Ascending aorta (tissue), 2 donors: ENCODE data around the gene NARF. TPM values are rescaled to one million over a fixed set of nuclear protein-coding genes. Genes with fewer than 3 reads are reported as not detected.
A peak's percentile ranks its signal among the peaks of the same experiment; 100 is the strongest.
"Not testable (repeated sequence)": the region's sequence is repeated elsewhere in the genome, so short reads cannot be mapped to it uniquely, and the experiment has no call there.

ENCODE experiments used
- DNase-seq, 2 donors: peaks; one replicate each; pipeline ENCODE4 v3.0.0-alpha.2; 2019; ENCODE audit warnings: low spot score in 2 of 2
- H3K27ac ChIP-seq, 2 donors: fragments of 200-600 bp; sonication (generic); one replicate each; pipeline ENCODE4 v1.5.1; 2016 to 2017; ENCODE audit warnings: mild to moderate bottlenecking in 1 of 2
- H3K27me3 ChIP-seq: fragments of 200-600 bp; sonication (generic); one replicate; pipeline ENCODE4 v1.5.1; 2017
- H3K36me3 ChIP-seq, 2 donors: fragments of 200-600 bp; sonication (generic); one replicate each; pipeline ENCODE4 v1.5.1; 2016
- H3K4me1 ChIP-seq, 2 donors: fragments of 200-600 bp; sonication (generic); one replicate each; pipeline ENCODE4 v1.5.1; 2016 to 2017; ENCODE audit warnings: mild to moderate bottlenecking in 1 of 2
- H3K4me3 ChIP-seq, 2 donors: fragments of 200-600 bp; sonication (generic); one replicate each; pipeline ENCODE4 v1.5.1; 2016 to 2017; ENCODE audit warnings: mild to moderate bottlenecking in 1 of 2
- H3K9me3 ChIP-seq, 2 donors: fragments of 200-600 bp; sonication (generic); one replicate each; pipeline ENCODE4 v1.5.1; 2016
- CTCF ChIP-seq, 3 experiments: fragments of 200-600 bp in 2 of 3; fragments of 450-650 bp in 1 of 3; sonication (generic) in 2 of 3; IDR thresholded peaks; one replicate each; pipeline ENCODE4 v1.5.1; 2016 to 2019; ENCODE audit warnings: antibody characterized with exemption in 3 of 3, mild to moderate bottlenecking in 1 of 3, moderate library complexity in 1 of 3
- intact Hi-C: fragments of 100-400 bp; cut with DNase I; formaldehyde crosslinking; loops from one replicate; pipeline ENCODE4 v1.15.1; 2023
- total RNA-seq: library from RNA; depleted of rRNA; stranded (reverse); fragments of >200 nt; gene quantifications from one replicate; pipeline ENCODE4 v1.1.0, GENCODE V29; 2016

NARF gene
- total RNA-seq, 1 donor from 2014 or later, result 38.3 TPM

GRCh38 chr17:82505296-82505695 is 46.8 kb downstream of the NARF start:
- intact Hi-C loops, result no loop called here
- no peak overlapping the region for H3K4me3 ChIP-seq
- no peaks in the 10 kb centered on the region for H3K36me3 ChIP-seq
- TF ChIP-seq CTCF (IDR thresholded peaks at IDR 0.05), result no peak
- no peaks in the 10 kb centered on the region for H3K27me3 ChIP-seq
- no peaks in the 10 kb centered on the region for H3K4me1 ChIP-seq
- H3K9me3 ChIP-seq, result no peaks in the 10 kb centered on the region
- H3K27ac ChIP-seq, result no peak overlapping the region
- no peak for DNase-seq

GRCh38 chr17:82506402-82506801 is 47.9 kb downstream of the NARF start:
- H3K9me3 ChIP-seq, H3K36me3 ChIP-seq, H3K4me3 ChIP-seq, intact Hi-C loops, H3K27me3 ChIP-seq, H3K27ac ChIP-seq, DNase-seq, H3K4me1 ChIP-seq: not testable (repeated sequence)

- H3K4me1 ChIP-seq, result no peaks in the 10 kb centered on the region
- H3K4me3 ChIP-seq, result no peak overlapping the region
- no peaks in the 10 kb centered on the region for H3K9me3 ChIP-seq
- H3K27ac ChIP-seq, result no peak overlapping the region
- no peak for DNase-seq
- intact Hi-C loops, result no loop called here
- H3K36me3 ChIP-seq, result no peaks in the 10 kb centered on the region
- H3K27me3 ChIP-seq, result no peaks in the 10 kb centered on the region
- no peak for TF ChIP-seq CTCF (IDR thresholded peaks at IDR 0.05)
These were observed 49.2 kb downstream of the NARF start for GRCh38 chr17:82507631-82508175.

GRCh38 chr17:82511642-82512041 is 53.1 kb downstream of the NARF start:
- H3K27ac ChIP-seq, intact Hi-C loops, H3K9me3 ChIP-seq, H3K27me3 ChIP-seq, H3K4me3 ChIP-seq, DNase-seq, H3K4me1 ChIP-seq, H3K36me3 ChIP-seq: not testable (repeated sequence)

- H3K4me3 ChIP-seq, DNase-seq, H3K27ac ChIP-seq, H3K27me3 ChIP-seq, H3K36me3 ChIP-seq, H3K9me3 ChIP-seq, H3K4me1 ChIP-seq, intact Hi-C loops: not testable (repeated sequence)
These were observed 55.3 kb downstream of the NARF start for GRCh38 chr17:82513864-82514263.

GRCh38 chr17:82517230-82517865 is 58.8 kb downstream of the NARF start:
- H3K36me3 ChIP-seq, result no peaks in the 10 kb centered on the region
- DNase-seq, result no peak
- peaks cover 0 to 4% of the 10 kb centered on the region in 2 donors for H3K4me1 ChIP-seq
- no peaks in the 10 kb centered on the region for H3K27me3 ChIP-seq
- H3K27ac ChIP-seq, result no peak overlapping the region
- intact Hi-C loops, result no loop called here
- H3K9me3 ChIP-seq, result no peaks in the 10 kb centered on the region
- TF ChIP-seq CTCF (IDR thresholded peaks at IDR 0.05), result no peak
- no peak overlapping the region for H3K4me3 ChIP-seq

GRCh38 chr17:82518826-82519810 is 60.6 kb downstream of the NARF start, which contains the start of gene FOXK2:
Gene FOXK2 (plus strand): TSS chr17:82519732. CDS start chr17:82519889, 157 bp downstream.
- intact Hi-C loops, result loop anchor here (1.0 to 2.0 kb wide), 4 partner anchors 18 to 61 kb away; partner anchors contain the start of gene NARF

More at GRCh38 chr17:82518826-82519810, 60.6 kb downstream of the NARF start, which contains the start of gene FOXK2:
- no peak for TF ChIP-seq CTCF (IDR thresholded peaks at IDR 0.05)
- Histone ChIP-seq H3K27me3 (no peaks in the 10 kb centered on the region), H3K4me3 (peak within 1 kb of the TSS; percentile 81 to 84), H3K4me1 (peaks cover 0 to 8% of the 10 kb centered on the region in 2 donors), H3K9me3 (no peaks in the 10 kb centered on the region), H3K36me3 (no peaks in the 10 kb centered on the region), H3K27ac (peak within 1 kb of the TSS; percentile 88 to 99)
- peak; percentile 80 to 95 for DNase-seq
